RWPE1 (cell line): ENCODE results near the gene TSPAN15.
"Not testable (repeated sequence)": the region's sequence is repeated elsewhere in the genome, so short reads cannot be mapped to it uniquely, and the experiment has no call there.

ENCODE experiments used
- CTCF ChIA-PET: fragments of 350-600 bp; sonication (Branson Sonifier 250); formaldehyde crosslinking; extraction: SDS; loops from one replicate; lab custom pipeline; 2021; lab: Yijun Ruan, JAX
- POLR2A ChIA-PET: fragments of 400-600 bp; formaldehyde crosslinking; extraction: SDS; loops from one replicate; lab custom pipeline; 2020; ENCODE audit warnings: antibody characterized with exemption; ENCODE audit not compliant: low non-redundant PET; lab: Yijun Ruan, JAX
- DNase-seq: peaks from one replicate; pipeline ENCODE4 v3.0.0; 2012; ENCODE audit warnings: low spot score
- H3K27ac ChIP-seq: fragments of 450-650 bp; 2 replicates; pipeline ENCODE4 v1.5.1; 2017
- TF ChIP-seq, protein P1 (sequence below): fragments of 450-650 bp; conservative IDR thresholded peaks from 2 replicates; pipeline ENCODE4 v1.5.1; 2017; ENCODE audit warnings: low read depth, mild to moderate bottlenecking

Gene TSPAN15

GRCh38 chr10:69516796-69517195 is 65.5 kb downstream of the TSPAN15 start:
- ChIA-PET POLR2A (no interaction called here), CTCF (interaction anchor here (0.6 to 4.4 kb wide), 6 partner anchors 11 to 201 kb away, joined by 3 to 121 read pairs (median 5); no protein-coding TSS in a partner anchor)
- no peak for DNase-seq
- H3K27ac ChIP-seq: no peak overlapping the region
- TF ChIP-seq, protein P1, sequence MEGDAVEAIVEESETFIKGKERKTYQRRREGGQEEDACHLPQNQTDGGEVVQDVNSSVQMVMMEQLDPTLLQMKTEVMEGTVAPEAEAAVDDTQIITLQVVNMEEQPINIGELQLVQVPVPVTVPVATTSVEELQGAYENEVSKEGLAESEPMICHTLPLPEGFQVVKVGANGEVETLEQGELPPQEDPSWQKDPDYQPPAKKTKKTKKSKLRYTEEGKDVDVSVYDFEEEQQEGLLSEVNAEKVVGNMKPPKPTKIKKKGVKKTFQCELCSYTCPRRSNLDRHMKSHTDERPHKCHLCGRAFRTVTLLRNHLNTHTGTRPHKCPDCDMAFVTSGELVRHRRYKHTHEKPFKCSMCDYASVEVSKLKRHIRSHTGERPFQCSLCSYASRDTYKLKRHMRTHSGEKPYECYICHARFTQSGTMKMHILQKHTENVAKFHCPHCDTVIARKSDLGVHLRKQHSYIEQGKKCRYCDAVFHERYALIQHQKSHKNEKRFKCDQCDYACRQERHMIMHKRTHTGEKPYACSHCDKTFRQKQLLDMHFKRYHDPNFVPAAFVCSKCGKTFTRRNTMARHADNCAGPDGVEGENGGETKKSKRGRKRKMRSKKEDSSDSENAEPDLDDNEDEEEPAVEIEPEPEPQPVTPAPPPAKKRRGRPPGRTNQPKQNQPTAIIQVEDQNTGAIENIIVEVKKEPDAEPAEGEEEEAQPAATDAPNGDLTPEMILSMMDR: no peak

- ChIA-PET POLR2A (no interaction called here), CTCF (interaction anchor here (0.7 to 4.4 kb wide), 3 partner anchors 13 to 120 kb away, joined by 3 to 121 read pairs (median 3); no protein-coding TSS in a partner anchor)
- H3K27ac ChIP-seq: no peak overlapping the region
- TF ChIP-seq, protein P1: no peak
- DNase-seq: no peak
Observed at GRCh38 chr10:69517271-69517848, 66.1 kb downstream of the TSPAN15 start.

- POLR2A ChIA-PET: interaction anchor here (0.6 kb wide), 1 partner anchor 38 kb away, joined by 15 read pairs; no protein-coding TSS in a partner anchor
- DNase-seq: no peak
- H3K27ac ChIP-seq: no peak overlapping the region
- CTCF ChIA-PET: interaction anchor here (0.6 to 1.7 kb wide), 3 partner anchors 12 to 1764 kb away, joined by 3 to 11 read pairs (median 3); no protein-coding TSS in a partner anchor
- TF ChIP-seq, protein P1: no peak
Observed at GRCh38 chr10:69527961-69528360, 76.7 kb downstream of the TSPAN15 start.

DNA sequence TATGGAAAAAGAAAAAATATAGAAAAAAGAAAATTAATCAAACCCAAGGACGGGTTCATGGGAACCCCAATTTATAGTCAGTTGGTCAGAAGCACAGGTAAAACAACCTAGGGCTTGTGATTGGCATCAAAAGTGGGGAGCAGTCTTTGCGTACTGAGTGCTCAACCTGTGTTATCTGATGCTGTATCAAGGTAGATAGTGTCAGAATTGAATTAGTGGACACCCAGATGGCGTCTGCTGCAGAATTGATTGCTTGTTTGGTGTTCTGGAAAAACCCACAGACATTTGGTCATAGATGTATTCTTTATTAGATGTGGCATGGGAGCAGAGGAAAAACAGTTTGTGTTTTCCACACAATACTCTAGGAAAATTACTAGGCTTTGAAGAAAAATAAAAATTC is 82.4 kb downstream of the TSPAN15 start:
- ChIA-PET POLR2A (no interaction called here), CTCF (no interaction called here)
- TF ChIP-seq, protein P1: no peak
- DNase-seq: no peak
- H3K27ac ChIP-seq: no peak overlapping the region

- not testable (repeated sequence) for DNase-seq
Observed at GRCh38 chr10:69536521-69536920, 85.3 kb downstream of the TSPAN15 start.

GRCh38 chr10:69537449-69537848 is 86.2 kb downstream of the TSPAN15 start:
- ChIA-PET CTCF (no interaction called here), POLR2A (no interaction called here)
- DNase-seq: no peak
- TF ChIP-seq, protein P1: no peak
- H3K27ac ChIP-seq: no peak overlapping the region

More at GRCh38 chr10:69536521-69536920, 85.3 kb downstream of the TSPAN15 start:
- H3K27ac ChIP-seq, CTCF ChIA-PET, POLR2A ChIA-PET: not testable (repeated sequence)

DNA sequence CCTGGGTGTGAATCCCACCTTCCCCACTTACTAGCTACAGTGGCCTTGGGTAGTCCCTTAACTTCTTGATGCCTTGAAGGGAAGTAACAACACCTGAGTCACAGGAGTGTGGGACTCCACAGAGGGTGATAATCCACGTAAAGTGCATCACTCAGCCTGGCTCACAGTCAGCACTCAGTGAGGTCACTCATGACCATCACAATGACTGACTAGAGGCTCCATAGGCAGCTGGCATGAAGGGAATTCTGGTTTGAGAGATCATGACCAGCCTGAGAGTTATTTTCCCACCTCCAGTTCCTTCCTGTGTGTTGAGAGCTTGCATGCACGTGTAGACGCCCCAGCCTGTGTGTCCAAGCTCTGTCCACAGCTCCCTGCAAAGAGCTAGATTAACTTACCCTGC is 87.2 kb downstream of the TSPAN15 start:
- ChIA-PET POLR2A (no interaction called here), CTCF (interaction anchor here (0.6 kb wide), 1 partner anchor 91 kb away, joined by 3 read pairs; no protein-coding TSS in a partner anchor)
- no peak overlapping the region for H3K27ac ChIP-seq
- TF ChIP-seq, protein P1: no peak
- DNase-seq: no peak
